Keratinocyte (primary cell): Measurements from ENCODE around the gene PAFAH2. TPM values are rescaled to one million over a fixed set of nuclear protein-coding genes. Genes with fewer than 3 reads are reported as not detected.

Source experiments
- DNase-seq: peaks from one replicate; pipeline ENCODE4 v3.0.0-alpha.2; 2011; ENCODE audit warnings: low read depth, missing footprints, low spot score
- FAIRE-seq: peaks from 2 replicates; lab custom pipeline; 2011; peaks lifted over from hg19 to GRCh38; lab: Jason Lieb, UNC
- H2AFZ ChIP-seq: 2 replicates; pipeline ENCODE4 v1.6.0; 2012; ENCODE audit warnings: low read length, control low read depth, inconsistent platforms; ENCODE audit not compliant: control insufficient read depth
- H3K27ac ChIP-seq: 2 replicates; pipeline ENCODE4 v1.5.1; 2011; ENCODE audit warnings: low read length; ENCODE audit not compliant: control insufficient read depth, insufficient read depth
- H3K27me3 ChIP-seq: 3 replicates; pipeline ENCODE4 v1.6.0; 2011; ENCODE audit warnings: low read length; ENCODE audit not compliant: control insufficient read depth, insufficient read depth; ENCODE audit errors: extremely low read depth
- H3K36me3 ChIP-seq, 2 experiments: 2 replicates in 1 of 2; 3 replicates in 1 of 2; pipeline ENCODE4 v1.5.1; 2011; ENCODE audit warnings: low read length in 2 of 2, mild to moderate bottlenecking in 1 of 2; ENCODE audit not compliant: control insufficient read depth in 2 of 2, insufficient read depth in 2 of 2; ENCODE audit errors: extremely low read depth in 1 of 2
- H3K4me1 ChIP-seq: 3 replicates; pipeline ENCODE4 v1.5.1; 2011; ENCODE audit warnings: low read length; ENCODE audit not compliant: control insufficient read depth, insufficient read depth; ENCODE audit errors: extremely low read depth
- H3K4me2 ChIP-seq: 3 replicates; pipeline ENCODE4 v1.6.0; 2011; ENCODE audit warnings: low read depth, low read length; ENCODE audit not compliant: control insufficient read depth, insufficient read depth; ENCODE audit errors: extremely low read depth
- H3K4me3 ChIP-seq, 3 experiments: fragments of 200-600 bp in 1 of 3; sonication (generic) in 1 of 3; 2 replicates in 2 of 3; 3 replicates in 1 of 3; pipeline ENCODE4 v1.5.1; 2011 to 2016; ENCODE audit warnings: low read length in 3 of 3, mild to moderate bottlenecking in 3 of 3, control low read depth in 2 of 3, inconsistent platforms in 1 of 3, low read depth in 1 of 3, mixed read lengths in 1 of 3, mixed run types in 1 of 3, moderate library complexity in 1 of 3; ENCODE audit not compliant: control insufficient read depth in 2 of 3, insufficient read depth in 2 of 3; ENCODE audit errors: extremely low read depth in 1 of 3
- H3K79me2 ChIP-seq: 2 replicates; pipeline ENCODE4 v1.6.0; 2012; ENCODE audit warnings: low read length; ENCODE audit not compliant: control insufficient read depth, insufficient read depth
- H3K9ac ChIP-seq: 3 replicates; pipeline ENCODE4 v1.6.0; 2011; ENCODE audit warnings: low read length; ENCODE audit not compliant: control insufficient read depth, insufficient read depth; ENCODE audit errors: extremely low read depth
- H3K9me1 ChIP-seq: 3 replicates; pipeline ENCODE4 v1.6.0; 2011; ENCODE audit warnings: low read length; ENCODE audit not compliant: control insufficient read depth, insufficient read depth; ENCODE audit errors: extremely low read depth
- H3K9me3 ChIP-seq: 2 replicates; pipeline ENCODE4 v1.5.1; 2012; ENCODE audit warnings: low read depth, low read length; ENCODE audit not compliant: control insufficient read depth
- H4K20me1 ChIP-seq: 3 replicates; pipeline ENCODE4 v1.6.0; 2011; ENCODE audit warnings: low read length; ENCODE audit not compliant: control insufficient read depth, insufficient read depth; ENCODE audit errors: extremely low read depth
- EZH2 ChIP-seq: IDR thresholded peaks from one replicate; pipeline ENCODE4 v1.6.1; 2012; ENCODE audit warnings: inconsistent platforms, mild to moderate bottlenecking, low read length, moderate library complexity
- dilution Hi-C: fragments of 300-500 bp; cut with MboI; formaldehyde crosslinking; loops from one replicate; pipeline ENCODE4 v1.7.0; 2020; ENCODE audit warnings: low sequenced_read_pairs; ENCODE audit not compliant: extremely low pct_ligation_motif_present
- polyA plus RNA-seq, 5 experiments: library from polyadenylated mRNA; depleted of rRNA in 3 of 5; stranded (reverse) in 3 of 5; stranded (forward) in 1 of 5; unstranded in 1 of 5; fragments of >200 nt; gene quantifications; 1 replicate in 1 of 5; 2 replicates in 3 of 5; 3 replicates in 1 of 5; pipeline versions ENCODE4 v1.2.1 to v1.2.3, GENCODE V29; 2011 to 2012; ENCODE audit warnings: missing spikeins in 2 of 5, low read depth in 1 of 5, low replicate concordance in 1 of 5
- TF ChIP-seq, protein P1 (sequence below), 3 experiments: IDR thresholded peaks in 1 of 3; conservative IDR thresholded peaks in 1 of 3; optimal IDR thresholded peaks in 1 of 3; 2 replicates in 2 of 3; 3 replicates in 1 of 3; pipeline versions ENCODE3 to v1.5.1; 2011; ENCODE audit warnings: low read length in 3 of 3, mild to moderate bottlenecking in 3 of 3, moderate library complexity in 2 of 3, control low read depth in 1 of 3, inconsistent platforms in 1 of 3; ENCODE audit not compliant: insufficient read depth in 2 of 3; ENCODE audit errors: extremely low read depth in 1 of 3

PAFAH2 gene
- polyA plus RNA-seq, 1 donor (not counting 4 experiments of a cell fraction or from before 2014, with no cell fraction given), result 15.5 TPM

DNA sequence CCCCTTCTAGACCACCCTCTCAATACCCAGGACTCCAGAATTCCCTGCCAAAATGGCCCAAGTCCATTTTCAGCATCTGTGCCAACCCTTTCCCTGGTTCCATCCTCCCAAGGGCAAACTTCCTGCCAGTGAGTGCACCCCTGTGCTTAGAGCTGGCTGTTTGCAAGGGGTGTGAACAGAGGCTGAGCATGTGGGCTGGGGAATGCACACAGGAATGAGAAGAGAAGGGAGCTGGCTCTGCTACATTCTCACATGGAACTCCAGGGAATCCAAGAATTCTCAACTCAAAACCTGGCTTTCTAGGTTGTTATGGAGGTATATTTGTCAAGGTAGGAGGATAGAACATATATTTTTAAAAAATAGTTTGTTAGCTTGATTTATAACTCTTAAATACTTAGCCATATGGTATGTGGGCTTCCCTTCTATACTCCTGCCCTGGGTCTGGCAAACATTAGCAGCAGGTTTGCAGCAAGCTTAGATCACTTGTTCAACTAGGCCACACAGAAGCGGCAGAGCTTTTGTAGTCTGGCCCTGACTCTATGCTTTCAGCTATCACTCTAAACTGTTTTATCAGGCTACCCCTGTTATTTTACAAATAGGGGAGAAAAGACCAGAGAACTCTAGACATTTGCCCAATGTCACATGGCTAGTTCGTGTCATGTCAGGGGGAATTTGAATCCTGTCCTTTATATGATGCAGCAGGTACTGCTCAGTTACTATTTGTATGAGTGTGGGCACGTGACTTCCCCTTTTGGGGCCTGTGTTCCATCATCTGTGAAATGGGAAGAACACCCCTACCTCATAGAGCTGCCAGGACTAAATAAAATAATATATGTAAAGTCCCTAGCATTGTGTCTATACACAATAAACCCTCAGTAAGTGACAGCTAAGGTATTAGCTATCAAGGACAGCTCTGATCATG, 83.5 kb downstream of the PAFAH2 start:
- Histone ChIP-seq H3K36me3 (no peaks in the 10 kb centered on the region), H3K9ac (no peak overlapping the region), H3K4me3 (no peak overlapping the region), H3K79me2 (no peaks in the 10 kb centered on the region), H3K27ac (no peak overlapping the region), H3K4me1 (peaks cover 11% of the 10 kb centered on the region), H3K9me1 (no peaks in the 10 kb centered on the region), H2AFZ (no peak overlapping the region), H3K4me2 (no peak overlapping the region), H4K20me1 (no peaks in the 10 kb centered on the region), H3K9me3 (no peaks in the 10 kb centered on the region), H3K27me3 (no peaks in the 10 kb centered on the region)
- dilution Hi-C loops, result no loop called here
- DNase-seq (no peak), FAIRE-seq (no peak)
- TF ChIP-seq, protein P1, sequence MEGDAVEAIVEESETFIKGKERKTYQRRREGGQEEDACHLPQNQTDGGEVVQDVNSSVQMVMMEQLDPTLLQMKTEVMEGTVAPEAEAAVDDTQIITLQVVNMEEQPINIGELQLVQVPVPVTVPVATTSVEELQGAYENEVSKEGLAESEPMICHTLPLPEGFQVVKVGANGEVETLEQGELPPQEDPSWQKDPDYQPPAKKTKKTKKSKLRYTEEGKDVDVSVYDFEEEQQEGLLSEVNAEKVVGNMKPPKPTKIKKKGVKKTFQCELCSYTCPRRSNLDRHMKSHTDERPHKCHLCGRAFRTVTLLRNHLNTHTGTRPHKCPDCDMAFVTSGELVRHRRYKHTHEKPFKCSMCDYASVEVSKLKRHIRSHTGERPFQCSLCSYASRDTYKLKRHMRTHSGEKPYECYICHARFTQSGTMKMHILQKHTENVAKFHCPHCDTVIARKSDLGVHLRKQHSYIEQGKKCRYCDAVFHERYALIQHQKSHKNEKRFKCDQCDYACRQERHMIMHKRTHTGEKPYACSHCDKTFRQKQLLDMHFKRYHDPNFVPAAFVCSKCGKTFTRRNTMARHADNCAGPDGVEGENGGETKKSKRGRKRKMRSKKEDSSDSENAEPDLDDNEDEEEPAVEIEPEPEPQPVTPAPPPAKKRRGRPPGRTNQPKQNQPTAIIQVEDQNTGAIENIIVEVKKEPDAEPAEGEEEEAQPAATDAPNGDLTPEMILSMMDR (optimal IDR thresholded peaks at IDR 0.05 in 1 of 3, IDR thresholded peaks at IDR 0.05 in 1 of 3, conservative IDR thresholded peaks at IDR 0.05 in 1 of 3; ENCODE audit: extremely low read depth in 1 of 3, insufficient read depth in 2 of 3, low read length in 3 of 3), result no peak
- no peak for TF ChIP-seq EZH2

DNA sequence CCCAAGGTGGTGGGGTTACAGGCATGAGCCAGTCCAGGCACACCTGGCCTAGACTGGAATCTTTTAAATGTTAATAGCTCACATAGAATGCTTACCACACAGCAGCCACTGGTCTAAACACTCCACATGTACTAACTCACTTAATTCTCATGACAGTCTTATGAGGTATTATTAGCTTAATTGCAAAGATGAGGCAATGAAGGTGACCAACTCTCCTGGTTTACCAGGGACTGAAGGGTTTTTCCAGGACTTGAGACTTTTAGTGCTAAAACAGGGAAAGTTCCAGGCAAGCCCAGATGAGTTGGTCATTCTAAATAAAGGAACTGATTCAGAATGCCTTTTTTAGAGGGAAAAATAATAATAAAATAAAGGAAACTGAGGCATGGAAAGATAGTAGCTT, 84.7 kb downstream of the PAFAH2 start:
- H3K79me2 ChIP-seq, result no peaks in the 10 kb centered on the region
- no peak overlapping the region for H3K4me2 ChIP-seq
- no peaks in the 10 kb centered on the region for H4K20me1 ChIP-seq
- H3K4me3 ChIP-seq, result no peak overlapping the region
- no peaks in the 10 kb centered on the region for H3K27me3 ChIP-seq
- H3K9ac ChIP-seq, result no peak overlapping the region
- DNase-seq, result no peak
- no peaks in the 10 kb centered on the region for H3K36me3 ChIP-seq
- no peak for FAIRE-seq
- TF ChIP-seq, protein P1 (optimal IDR thresholded peaks at IDR 0.05 in 1 of 3, IDR thresholded peaks at IDR 0.05 in 1 of 3, conservative IDR thresholded peaks at IDR 0.05 in 1 of 3; ENCODE audit: extremely low read depth in 1 of 3, insufficient read depth in 2 of 3, low read length in 3 of 3), result no peak
- no peak for TF ChIP-seq EZH2
- no peaks in the 10 kb centered on the region for H3K9me1 ChIP-seq
- no peaks in the 10 kb centered on the region for H3K9me3 ChIP-seq
- peaks cover 11% of the 10 kb centered on the region for H3K4me1 ChIP-seq
- no peak overlapping the region for H2AFZ ChIP-seq
- H3K27ac ChIP-seq, result peak overlapping the region; percentile 60
- dilution Hi-C loops, result no loop called here
